IPS-11a (cell line): ENCODE results near the gene NUDT22.

Source experiments
- H3K4me3 ChIP-seq: one replicate; pipeline ENCODE4 v1.5.1; 2013; ENCODE audit warnings: low read depth, low read length, control low read depth

Gene NUDT22

GRCh38 chr11:64226507-64227051, 505 bp downstream of the NUDT22 start:
- H3K4me3 ChIP-seq, result peak overlapping the region; percentile 78

GRCh38 chr11:64227405-64227956, 1.4 kb downstream of the NUDT22 start:
- no peak overlapping the region for H3K4me3 ChIP-seq

- no peak overlapping the region for H3K4me3 ChIP-seq
Observed at GRCh38 chr11:64229090-64229743, 3.1 kb downstream of the NUDT22 start.

- peak overlapping the region; percentile 61 for H3K4me3 ChIP-seq
Observed at GRCh38 chr11:64229744-64230170, 3.7 kb downstream of the NUDT22 start.

- peak within 1 kb of the TSS; percentile 61 for H3K4me3 ChIP-seq
Observed at GRCh38 chr11:64230171-64230984, 4.3 kb downstream of the NUDT22 start, which contains the start of gene DNAJC4. Gene DNAJC4 (plus strand): TSS chr11:64230548. CDS start chr11:64230855, 307 bp downstream.

GRCh38 chr11:64230985-64231365, 4.9 kb downstream of the NUDT22 start:
- H3K4me3 ChIP-seq, result peak overlapping the region; percentile 61

- H3K4me3 ChIP-seq, result no peak overlapping the region
Observed at GRCh38 chr11:64231546-64231945, 5.5 kb downstream of the NUDT22 start.

- H3K4me3 ChIP-seq, result no peak overlapping the region
Observed at GRCh38 chr11:64232182-64232966, 6.3 kb downstream of the NUDT22 start.

- no peak overlapping the region for H3K4me3 ChIP-seq
Observed at GRCh38 chr11:64232967-64233315, 6.9 kb downstream of the NUDT22 start.

- peak within 1 kb of the TSS; percentile 48 for H3K4me3 ChIP-seq
Observed at GRCh38 chr11:64233913-64234586, 8.0 kb downstream of the NUDT22 start, which contains the start of gene VEGFB. Gene VEGFB (plus strand): TSS chr11:64234584. CDS start chr11:64234834, 250 bp downstream.

- H3K4me3 ChIP-seq, result peak overlapping the region; percentile 29
Observed at GRCh38 chr11:64234647-64235379, 8.7 kb downstream of the NUDT22 start.

GRCh38 chr11:64235437-64236161, 9.5 kb downstream of the NUDT22 start:
- peak overlapping the region; percentile 29 for H3K4me3 ChIP-seq

GRCh38 chr11:64237484-64237951, 11.4 kb downstream of the NUDT22 start:
- no peak overlapping the region for H3K4me3 ChIP-seq

- H3K4me3 ChIP-seq, result no peak overlapping the region
Observed at GRCh38 chr11:64238076-64238475, 12.0 kb downstream of the NUDT22 start.

- H3K4me3 ChIP-seq, result no peak overlapping the region
Observed at GRCh38 chr11:64238999-64239398, 12.9 kb downstream of the NUDT22 start.

GRCh38 chr11:64239662-64240434, 13.8 kb downstream of the NUDT22 start:
- H3K4me3 ChIP-seq, result peak overlapping the region; percentile 82

GRCh38 chr11:64240435-64241240, 14.6 kb downstream of the NUDT22 start, which contains the start of gene FKBP2:
Gene FKBP2 (plus strand): TSS chr11:64241095. CDS start chr11:64242388, 1,293 bp downstream.
- peak within 1 kb of the TSS; percentile 82 for H3K4me3 ChIP-seq
